Sigmoid colon (tissue), 4 donors: ENCODE results near the gene ZSCAN29.

Experiments used
- EP300 ChIP-seq, 4 donors: sonication (generic); formaldehyde crosslinking; IDR thresholded peaks; one replicate each; pipeline ENCODE4 v1.6.1; 2017; ENCODE audit warnings: antibody characterized with exemption in 4 of 4
- POLR2A ChIP-seq, 2 donors: fragments of 450-650 bp; IDR thresholded peaks; one replicate each; pipeline ENCODE4 v1.6.1; 2016; ENCODE audit warnings: antibody characterized with exemption in 2 of 2, mild to moderate bottlenecking in 2 of 2, moderate library complexity in 2 of 2
- POLR2AphosphoS5 ChIP-seq, 4 donors: sonication (generic); formaldehyde crosslinking; IDR thresholded peaks; one replicate each; pipeline ENCODE4 v1.6.1; 2017; ENCODE audit warnings: antibody characterized with exemption in 4 of 4
- TF ChIP-seq, protein P1 (sequence below), 4 experiments: fragments of 450-650 bp in 3 of 4; fragments of 200-600 bp in 1 of 4; IDR thresholded peaks; one replicate each; pipeline ENCODE4 v1.5.1; 2016 to 2019; ENCODE audit warnings: antibody characterized with exemption in 4 of 4, mild to moderate bottlenecking in 3 of 4, moderate library complexity in 2 of 4

GRCh38 chr15:43317566-43318184 is 53.2 kb downstream of the ZSCAN29 start:
- TF ChIP-seq POLR2AphosphoS5 (IDR thresholded peaks at IDR 0.05) (no peak), POLR2A (IDR thresholded peaks at IDR 0.05) (no peak), EP300 (IDR thresholded peaks at IDR 0.05) (no peak)
- TF ChIP-seq, protein P1, sequence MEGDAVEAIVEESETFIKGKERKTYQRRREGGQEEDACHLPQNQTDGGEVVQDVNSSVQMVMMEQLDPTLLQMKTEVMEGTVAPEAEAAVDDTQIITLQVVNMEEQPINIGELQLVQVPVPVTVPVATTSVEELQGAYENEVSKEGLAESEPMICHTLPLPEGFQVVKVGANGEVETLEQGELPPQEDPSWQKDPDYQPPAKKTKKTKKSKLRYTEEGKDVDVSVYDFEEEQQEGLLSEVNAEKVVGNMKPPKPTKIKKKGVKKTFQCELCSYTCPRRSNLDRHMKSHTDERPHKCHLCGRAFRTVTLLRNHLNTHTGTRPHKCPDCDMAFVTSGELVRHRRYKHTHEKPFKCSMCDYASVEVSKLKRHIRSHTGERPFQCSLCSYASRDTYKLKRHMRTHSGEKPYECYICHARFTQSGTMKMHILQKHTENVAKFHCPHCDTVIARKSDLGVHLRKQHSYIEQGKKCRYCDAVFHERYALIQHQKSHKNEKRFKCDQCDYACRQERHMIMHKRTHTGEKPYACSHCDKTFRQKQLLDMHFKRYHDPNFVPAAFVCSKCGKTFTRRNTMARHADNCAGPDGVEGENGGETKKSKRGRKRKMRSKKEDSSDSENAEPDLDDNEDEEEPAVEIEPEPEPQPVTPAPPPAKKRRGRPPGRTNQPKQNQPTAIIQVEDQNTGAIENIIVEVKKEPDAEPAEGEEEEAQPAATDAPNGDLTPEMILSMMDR (IDR thresholded peaks at IDR 0.05), result no peak
